Mesenteric fat pad (tissue), 1 donor: Measurements from ENCODE around the gene TACC2. TPM values are rescaled to one million over a fixed set of nuclear protein-coding genes. Genes with fewer than 3 reads are reported as not detected.
"Not testable (repeated sequence)": the region's sequence is repeated elsewhere in the genome, so short reads cannot be mapped to it uniquely, and the experiment has no call there.

Experiments used
- DNase-seq: peaks from one replicate; pipeline ENCODE4 v3.0.0-alpha.2; 2020; ENCODE audit warnings: low spot score
- long read RNA-seq: library from polyadenylated mRNA; unstranded; transcript quantifications from one replicate; pipeline ENCODE4 v2.0.0, GENCODE V29; 2020
- total RNA-seq: library from RNA; stranded (reverse); fragmentation: NEBNext Ultra II Directional; extraction: Animal tissue kit (Norgen Biotek cat#: 25700); gene quantifications from one replicate; pipeline ENCODE4 v1.2.1, GENCODE V29; 2021
- donor health status: DM: yes; HTN: yes; CAD: no.

The TACC2 gene
- 31.0 TPM for total RNA-seq
- long read RNA-seq, transcript TACC2-205 (13 exons, 3,281 nt): major isoform, 9 of 25 reads
- long read RNA-seq, partial matches to known transcripts: 5 of 25 reads
- long read RNA-seq, other reads (novel, unspliced or antisense): 11 of 25 reads

DNA sequence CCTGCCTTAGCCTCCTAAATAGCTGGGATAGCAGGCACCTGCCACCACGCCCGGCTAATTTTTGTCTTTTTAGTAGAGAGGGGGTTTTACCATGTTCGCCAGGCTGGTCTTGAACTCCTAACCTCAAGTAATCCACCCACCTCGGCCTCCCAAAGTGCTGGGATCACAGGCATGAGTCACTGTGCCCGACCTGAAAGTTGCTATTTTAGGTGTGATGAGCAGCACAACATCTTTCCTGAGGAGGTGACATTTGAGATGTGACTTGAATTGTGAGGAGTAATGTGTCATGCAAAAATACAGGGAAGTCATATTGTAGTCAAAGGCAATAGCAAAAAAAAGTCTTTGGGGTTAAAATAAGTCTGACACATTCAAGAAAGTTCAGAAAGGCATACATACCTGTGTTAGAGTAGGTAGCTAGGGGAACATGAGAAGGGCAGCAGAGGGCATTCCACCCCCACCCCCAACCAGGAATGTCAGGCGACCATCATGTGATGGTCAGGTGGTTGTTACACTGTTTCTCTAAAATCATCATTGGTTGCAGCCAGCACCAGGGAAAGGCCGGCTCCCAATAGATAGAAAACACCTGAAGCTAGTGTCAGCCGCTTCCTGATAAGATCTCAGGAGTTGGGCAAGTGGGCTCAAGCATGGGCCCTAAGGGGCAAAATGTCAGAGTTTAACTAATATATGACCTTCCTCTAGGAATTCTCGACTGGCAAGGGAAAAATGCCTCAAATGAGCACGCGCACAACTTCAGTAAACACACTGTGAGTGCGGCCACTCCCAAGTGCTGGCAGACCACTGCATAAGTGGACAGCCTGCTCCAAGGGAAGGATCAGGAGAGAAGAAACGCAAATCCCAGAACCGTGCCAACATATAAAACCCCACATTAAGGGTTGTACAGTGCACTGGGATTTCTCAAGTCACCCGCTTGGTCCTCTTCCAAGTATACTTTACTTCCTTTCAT lies at the start of gene TACC2:
Gene TACC2 (plus strand): TSS at position 803 of the 964 bp plus-strand sequence. CDS start 32,819 bp downstream, outside the sequence.
- no peak for DNase-seq

DNA sequence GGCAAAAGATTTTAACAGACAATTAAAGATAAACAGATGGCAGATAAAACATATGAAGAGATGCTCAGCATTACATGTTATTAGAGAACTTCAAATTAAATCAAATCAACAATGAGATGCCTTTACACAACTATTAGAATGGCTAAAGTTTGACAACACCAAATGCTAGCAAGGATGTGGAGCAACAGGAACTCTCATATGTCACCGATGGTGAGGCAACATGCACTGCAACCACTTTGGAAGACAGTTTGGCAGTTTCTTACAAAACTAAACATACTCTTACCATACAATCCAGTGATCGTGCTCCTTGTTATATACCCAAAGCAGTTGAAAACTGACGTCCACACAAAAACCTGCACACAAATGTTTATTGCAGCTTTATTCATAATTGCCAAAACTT lies 47.4 kb upstream of the TACC2 start:
- no peak for DNase-seq

- DNase-seq: no peak
Observed at GRCh38 chr10:121942749-121943416, 46.1 kb upstream of the TACC2 start.

GRCh38 chr10:121947343-121948330 lies 41.3 kb upstream of the TACC2 start:
- DNase-seq: no peak

DNA sequence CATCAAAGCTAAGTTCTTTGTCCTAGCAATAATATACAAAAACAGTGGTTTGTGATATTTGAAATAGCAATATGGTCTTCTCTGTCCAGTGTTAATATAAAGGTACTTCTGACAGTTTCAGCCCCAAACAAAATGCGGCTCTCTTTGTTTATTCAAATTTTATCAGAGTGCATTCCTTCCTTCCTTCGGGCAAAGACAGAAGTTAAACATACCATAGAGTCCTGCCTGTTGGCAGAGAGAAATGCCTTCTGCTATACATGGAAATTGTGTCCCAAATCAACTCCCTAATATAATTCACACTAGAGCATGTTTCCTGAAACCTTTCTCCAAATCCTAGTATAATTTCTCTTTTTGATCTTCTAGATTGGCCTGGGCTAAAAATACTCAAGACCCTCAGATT lies 39.9 kb upstream of the TACC2 start:
- DNase-seq: no peak

- DNase-seq: no peak
Observed at GRCh38 chr10:121949451-121949850, 39.5 kb upstream of the TACC2 start.

DNA sequence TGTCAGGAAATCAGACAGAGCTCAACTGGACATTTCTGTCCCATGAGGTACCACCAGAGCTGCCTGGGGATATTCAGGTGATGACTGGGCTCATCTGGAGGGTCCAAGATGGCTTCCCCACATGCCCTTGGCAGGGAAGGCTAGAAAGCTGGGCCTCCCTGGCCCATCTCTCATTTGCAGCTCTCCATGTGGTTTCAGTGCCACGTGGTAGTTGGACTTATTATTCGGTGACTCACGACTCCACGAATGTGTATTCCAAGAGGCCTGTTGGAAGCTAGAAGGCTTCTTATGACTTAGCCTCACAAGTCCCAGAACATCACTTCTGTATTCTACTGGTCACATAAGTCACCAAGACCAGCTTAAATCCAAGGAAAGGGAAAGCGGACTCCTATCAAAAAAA lies 36.7 kb upstream of the TACC2 start:
- no peak for DNase-seq

- no peak for DNase-seq
Observed at GRCh38 chr10:121956111-121957061, 32.6 kb upstream of the TACC2 start.

DNA sequence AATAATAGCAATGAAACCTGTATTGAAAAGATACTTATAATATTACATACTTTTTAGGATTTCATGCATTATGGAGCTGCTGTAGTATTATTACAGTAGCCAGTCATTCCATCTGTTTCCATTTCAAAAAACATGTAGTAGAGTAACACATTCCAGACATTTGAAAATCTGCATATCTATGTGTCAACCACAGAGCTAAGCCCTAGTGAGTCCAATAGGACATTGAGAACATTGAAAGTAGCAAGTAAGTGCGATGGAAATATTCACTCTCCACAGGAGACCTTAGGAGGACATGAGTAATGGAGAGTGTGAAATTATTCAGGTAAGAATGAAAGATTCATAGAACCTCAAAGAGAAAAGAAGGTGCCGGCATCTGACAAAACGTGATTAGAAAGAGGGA lies 29.3 kb upstream of the TACC2 start:
- DNase-seq: no peak

GRCh38 chr10:121961456-121961855 lies 27.5 kb upstream of the TACC2 start:
- no peak for DNase-seq

- DNase-seq: no peak
Observed at GRCh38 chr10:121965996-121966395, 23.0 kb upstream of the TACC2 start.

- not testable (repeated sequence) for DNase-seq
Observed at GRCh38 chr10:121969086-121969485, 19.9 kb upstream of the TACC2 start.

DNA sequence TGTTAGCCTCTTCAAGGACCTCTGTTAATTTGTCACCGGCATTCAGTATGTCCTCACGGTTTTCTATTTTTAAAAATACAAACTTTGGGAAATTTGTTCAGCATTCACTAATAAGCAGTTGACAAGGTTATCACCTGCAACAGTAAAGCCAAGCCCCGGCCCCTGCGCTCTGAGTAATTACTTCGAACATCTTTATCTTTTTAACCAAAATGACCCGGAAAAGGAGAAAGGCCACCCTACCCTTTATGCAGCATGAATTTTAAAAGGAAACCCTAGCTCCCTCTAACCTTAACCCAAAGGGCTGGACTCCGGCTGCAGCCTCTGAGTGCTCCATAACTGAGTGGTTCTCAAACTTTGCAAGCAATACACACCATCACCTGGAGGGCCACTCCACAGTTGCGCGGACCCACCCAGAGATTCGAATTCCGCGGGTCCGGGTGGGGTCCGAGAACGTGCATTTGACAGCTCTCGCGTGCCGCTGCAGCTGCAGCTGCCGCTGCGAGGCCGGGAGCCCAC lies 14.9 kb upstream of the TACC2 start:
- DNase-seq: no peak

DNA sequence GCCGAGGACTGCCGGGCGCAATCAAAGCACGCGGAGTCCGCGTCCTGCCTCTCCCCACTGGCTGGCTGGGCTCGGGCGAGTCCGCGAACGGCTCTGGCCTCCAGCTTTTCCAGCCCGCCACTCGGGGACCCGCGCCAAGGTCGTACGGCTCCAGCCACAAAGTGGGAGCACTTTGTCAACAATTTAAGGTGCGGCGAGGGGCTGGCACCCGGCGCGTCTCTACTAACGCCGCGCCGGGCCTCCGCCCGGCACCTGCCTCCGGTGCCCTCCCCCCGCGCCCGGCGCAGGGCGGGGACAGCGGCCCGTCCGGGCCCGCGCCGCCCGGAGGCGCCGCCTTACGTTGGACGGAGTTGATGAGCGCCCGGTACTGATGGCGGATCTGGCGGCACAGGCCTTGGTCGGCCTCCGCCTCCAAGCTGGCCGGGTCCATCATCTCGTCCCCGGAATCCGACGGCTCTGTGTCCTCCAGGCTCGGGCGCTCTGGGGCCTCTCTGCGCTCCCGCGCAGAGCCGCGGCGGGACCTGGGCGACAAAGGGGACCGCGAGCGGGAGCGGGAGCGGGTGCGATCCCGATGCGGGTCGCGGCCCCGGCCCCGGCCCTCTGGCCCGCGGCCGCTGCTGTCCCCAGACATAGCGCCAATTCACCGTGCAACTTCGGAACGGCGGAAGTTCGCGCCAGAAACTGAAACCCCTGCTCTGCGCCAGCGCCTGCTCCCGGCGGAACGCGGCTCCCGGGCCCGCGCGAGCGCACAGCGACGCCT lies 14.2 kb upstream of the TACC2 start, which contains the start of gene NSMCE4A:
Gene NSMCE4A (minus strand): TSS at position 683 of the 760 bp plus-strand sequence. CDS start 52 bp downstream, at position 631.
- peak; percentile 93 for DNase-seq

DNA sequence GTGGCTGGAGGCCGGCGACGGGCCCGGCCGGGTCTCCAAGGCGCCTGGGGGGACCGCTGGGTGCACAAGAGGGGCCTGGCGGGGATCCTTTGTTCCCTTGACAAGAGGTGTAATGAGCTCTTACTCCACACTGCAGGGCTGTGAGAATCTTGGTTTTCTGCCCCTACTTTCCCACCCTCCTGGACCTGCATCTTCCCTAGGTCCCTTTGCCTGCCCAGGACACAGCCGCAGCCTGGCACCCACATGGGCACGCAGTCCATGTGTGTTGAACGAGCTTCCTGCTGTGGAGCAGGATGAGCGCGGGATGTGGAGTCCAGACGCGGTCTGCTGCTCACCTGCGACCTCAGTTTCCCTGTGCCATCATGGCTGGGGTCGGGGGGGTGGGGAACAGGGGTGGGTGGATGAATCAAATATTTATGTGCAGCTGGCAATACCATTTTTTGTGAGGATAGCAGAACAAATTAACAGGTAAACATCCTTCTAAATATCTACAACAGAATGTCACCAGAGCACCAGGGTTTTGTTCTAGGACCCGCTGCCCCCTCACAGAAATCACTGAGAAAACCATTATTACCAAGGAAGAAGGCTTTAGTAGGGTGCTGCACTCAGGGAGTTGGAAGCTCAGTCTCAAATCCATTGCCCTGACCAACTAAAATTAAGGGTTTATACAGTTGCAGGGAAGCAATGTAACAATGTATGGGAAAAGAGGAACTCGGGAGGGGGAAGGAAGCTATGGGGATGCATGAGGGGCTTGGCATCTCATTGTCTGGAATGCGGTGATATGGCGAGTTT lies 13.5 kb upstream of the TACC2 start:
- no peak for DNase-seq

GRCh38 chr10:121976607-121977006 lies 12.4 kb upstream of the TACC2 start:
- no peak for DNase-seq

DNA sequence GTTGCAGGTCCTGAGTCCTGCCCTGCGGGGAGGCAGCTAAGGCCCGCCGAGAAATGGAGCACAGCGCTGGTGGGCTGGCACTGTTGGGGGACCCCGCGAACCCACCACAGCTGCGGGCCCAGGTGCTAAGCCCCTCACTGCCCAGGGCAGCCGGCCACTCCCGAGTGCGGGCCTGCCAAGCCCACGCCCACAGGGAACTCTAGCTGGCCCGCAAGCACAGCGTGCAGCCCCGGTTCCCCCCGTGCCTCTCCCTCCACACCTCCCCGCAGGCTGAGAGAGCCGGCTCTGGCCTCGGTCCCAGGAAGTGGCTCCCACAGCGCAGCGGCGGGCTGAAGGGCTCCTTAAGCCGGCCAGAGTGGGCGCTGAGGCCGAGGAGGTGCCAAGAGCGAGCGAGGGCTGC lies 10.5 kb upstream of the TACC2 start:
- no peak for DNase-seq

DNA sequence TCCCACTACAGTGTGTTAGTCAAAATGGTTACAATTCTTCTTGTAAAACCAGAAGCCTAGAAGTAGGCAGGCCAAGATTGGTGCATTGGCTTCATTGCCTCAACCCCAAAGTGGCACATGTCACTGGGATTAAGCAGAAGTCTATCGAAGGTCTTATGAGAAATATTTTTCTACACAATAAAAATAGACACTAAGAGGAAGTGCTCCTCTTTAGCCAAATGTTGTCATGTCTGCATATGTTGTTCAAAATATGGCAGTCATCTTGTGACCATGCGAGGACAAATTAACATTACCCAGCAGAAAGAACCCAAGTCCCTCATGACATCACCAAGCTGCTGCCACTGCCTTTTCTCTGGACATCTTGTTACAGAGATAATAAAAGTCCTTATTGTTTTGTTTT lies 7.6 kb upstream of the TACC2 start:
- no peak for DNase-seq
